CD4-positive, alpha-beta T cell treated with Interferon gamma for 1 hour (primary cell): ENCODE results near the gene BICDL2.
A peak's percentile ranks its signal among the peaks of the same experiment; 100 is the strongest.

Experiments
- DNase-seq: peaks from one replicate; pipeline ENCODE4 v3.0.0-alpha.2; 2020

BICDL2 gene

GRCh38 chr16:3045758-3046640, 9.3 kb upstream of the BICDL2 start, which contains the start of gene MMP25:
Gene MMP25 (plus strand): TSS chr16:3046561. CDS start chr16:3046918, 357 bp downstream.
- no peak for DNase-seq

GRCh38 chr16:3044708-3045107, 8.0 kb upstream of the BICDL2 start:
- DNase-seq, result no peak

DNA sequence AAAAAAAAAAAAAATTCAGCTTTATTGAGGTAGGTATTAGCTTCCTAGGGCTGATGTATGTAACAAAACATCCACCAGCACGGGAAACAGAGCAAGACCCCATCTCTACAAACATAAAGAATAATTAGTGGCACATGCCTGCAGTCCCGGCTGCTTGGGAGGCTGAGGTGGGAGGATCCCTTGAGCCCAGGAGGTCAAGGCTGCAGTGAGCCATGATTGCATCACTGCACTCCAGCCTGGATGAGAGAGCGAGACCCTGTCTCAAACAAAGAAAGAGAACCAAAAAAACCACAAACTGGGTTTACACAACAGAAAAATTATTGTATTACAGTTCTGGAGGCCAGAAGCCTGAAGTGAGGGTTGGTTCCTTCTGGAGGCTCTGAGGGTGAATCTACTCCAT, 5.6 kb upstream of the BICDL2 start:
- no peak for DNase-seq

DNA sequence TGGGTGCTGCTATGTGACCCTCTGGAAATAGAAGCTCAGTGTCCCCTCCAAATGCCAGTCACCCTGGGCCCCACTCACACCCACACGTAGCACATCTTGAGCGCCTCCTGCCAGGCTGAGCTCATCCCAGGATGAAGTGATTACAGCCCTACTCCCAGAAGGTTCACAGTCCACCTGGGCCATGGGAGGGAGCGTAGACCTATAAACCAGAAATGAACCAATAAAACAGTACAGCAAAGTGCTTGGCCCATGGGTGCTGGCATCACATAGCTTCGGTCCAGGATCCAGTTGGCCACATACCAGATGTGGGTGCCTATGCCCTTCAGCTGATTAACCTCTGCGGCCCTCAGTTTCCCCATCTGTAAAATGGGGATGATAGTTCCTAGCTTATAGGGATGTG, 2.2 kb upstream of the BICDL2 start:
- DNase-seq, result no peak

- no peak for DNase-seq
Observed at GRCh38 chr16:3038256-3038655, 1.5 kb upstream of the BICDL2 start.

- DNase-seq, result no peak
Observed at GRCh38 chr16:3035972-3036725, 595 bp downstream of the BICDL2 start.

- DNase-seq, result no peak
Observed at GRCh38 chr16:3035289-3035971, 1.3 kb downstream of the BICDL2 start.

DNA sequence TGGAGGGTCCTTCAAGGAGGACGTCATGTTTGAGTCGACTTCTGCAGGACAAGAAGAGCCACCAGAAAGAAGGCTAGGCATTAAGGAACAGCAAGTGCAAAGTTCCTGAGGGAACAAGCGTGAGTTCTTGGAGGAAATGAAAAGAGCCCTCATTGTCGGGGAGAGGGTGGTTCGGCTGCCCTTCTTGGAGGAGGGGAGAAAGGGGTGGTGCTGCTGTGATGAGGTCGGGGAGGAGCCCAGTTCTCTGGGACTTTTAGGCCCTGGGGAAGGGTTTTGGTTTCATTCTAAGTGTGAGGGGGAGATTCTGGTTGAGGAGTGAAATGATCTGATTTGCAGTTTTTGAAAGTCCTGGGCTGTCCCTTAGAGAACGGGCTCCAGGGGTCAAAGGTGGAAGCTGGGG, 4.1 kb downstream of the BICDL2 start:
- DNase-seq, result no peak

DNA sequence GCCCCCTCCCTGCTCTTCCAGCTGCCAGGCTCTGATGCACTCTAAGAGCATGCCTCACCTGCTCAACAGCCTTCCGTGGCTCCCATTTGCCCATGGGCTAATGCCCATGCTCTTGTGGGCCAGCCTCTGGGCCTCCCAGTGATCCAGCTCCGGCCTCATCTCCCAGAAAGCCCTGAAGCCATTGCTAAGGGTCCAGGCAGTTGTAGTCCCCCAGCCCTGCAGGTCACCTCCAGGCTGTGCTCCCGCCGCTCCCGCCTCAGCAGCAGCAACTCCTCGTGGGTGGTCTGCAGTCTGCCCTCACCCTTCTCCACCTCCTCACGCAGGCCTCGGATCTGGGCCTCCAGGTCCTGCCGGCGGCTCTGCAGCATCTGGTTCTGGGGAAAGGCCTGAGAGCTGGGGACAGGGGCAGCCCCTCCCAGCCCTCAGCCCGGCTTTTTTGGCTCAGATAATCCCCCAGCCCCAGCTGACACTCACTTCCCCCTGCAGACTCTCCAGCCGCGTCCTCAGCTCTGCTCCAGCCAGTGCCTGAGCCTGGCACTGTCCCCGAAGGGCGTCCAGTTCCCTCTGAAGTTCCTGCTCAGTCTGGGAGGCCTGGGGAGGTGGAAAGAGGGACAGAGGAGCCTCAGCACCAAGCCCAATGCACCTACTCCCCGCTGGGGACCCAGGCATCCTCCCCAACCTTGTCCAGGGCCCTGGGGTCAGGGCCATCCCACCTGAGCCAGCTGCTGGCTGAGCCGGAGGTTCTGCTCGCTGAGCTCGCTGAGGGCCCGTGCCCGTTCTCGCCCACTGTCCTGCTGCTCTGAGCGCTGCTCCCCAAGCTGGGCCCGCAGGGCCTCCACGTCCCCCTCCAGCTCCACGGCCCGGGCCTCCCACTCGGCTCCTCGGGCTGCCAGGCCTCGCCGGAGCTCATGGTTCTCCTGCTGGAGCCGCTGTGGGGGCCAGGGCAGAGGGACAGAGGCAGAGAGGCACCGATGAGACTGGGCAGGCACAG, 6.2 kb downstream of the BICDL2 start:
- no peak for DNase-seq

- no peak for DNase-seq
Observed at GRCh38 chr16:3029491-3030221, 7.1 kb downstream of the BICDL2 start.

DNA sequence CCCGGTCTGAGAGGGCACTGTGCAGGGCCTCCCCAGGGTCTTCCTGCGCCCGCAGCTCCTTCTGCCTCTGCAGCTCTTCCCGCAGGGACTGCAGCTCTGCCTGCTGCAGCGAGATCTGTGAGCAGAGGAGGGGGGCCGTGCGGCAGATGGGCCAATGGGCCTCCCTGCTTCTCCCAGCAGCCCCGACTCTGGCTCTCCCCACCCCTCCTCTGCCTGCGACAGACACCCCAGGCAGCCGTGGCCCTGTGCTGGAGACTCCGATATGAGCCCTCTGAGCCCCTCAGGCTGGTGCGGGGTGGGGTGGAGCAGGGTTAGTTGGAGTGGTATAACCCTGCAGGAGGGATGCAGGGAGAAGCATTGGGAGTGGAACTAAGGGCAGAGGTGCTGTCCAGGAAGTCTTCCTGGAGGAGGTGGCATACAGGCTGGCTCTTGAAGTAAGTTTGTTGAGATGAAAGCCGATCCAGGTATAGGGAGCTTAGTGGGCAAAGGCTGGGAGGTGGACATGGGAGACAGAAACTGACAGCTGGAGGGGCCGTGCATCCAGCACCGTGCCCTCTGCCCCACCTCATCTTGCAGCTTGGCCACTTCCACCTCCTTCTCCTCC, 7.9 kb downstream of the BICDL2 start:
- DNase-seq, result no peak

GRCh38 chr16:3027983-3028715, 8.6 kb downstream of the BICDL2 start:
- DNase-seq, result peak; percentile 84

- no peak for DNase-seq
Observed at GRCh38 chr16:3027489-3027795, 9.3 kb downstream of the BICDL2 start.

- no peak for DNase-seq
Observed at GRCh38 chr16:3026609-3027488, 9.9 kb downstream of the BICDL2 start.

DNA sequence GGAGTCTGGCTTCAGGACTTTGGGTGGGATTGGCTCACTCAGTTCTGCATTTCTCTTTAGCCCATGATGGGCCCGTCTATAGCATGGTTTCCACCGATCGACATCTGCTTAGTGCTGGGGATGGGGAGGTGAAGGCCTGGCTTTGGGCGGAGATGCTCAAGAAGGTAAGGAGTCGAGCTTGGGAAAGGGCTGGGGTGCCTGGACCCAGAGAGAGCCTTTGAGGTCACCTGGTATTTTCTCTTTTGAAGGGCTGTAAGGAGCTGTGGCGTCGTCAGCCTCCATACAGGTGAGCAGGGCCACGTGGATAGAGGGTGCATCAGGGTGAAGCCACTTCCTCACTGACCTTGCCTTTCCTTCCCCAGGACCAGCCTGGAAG, 10.8 kb downstream of the BICDL2 start:
- no peak for DNase-seq

DNA sequence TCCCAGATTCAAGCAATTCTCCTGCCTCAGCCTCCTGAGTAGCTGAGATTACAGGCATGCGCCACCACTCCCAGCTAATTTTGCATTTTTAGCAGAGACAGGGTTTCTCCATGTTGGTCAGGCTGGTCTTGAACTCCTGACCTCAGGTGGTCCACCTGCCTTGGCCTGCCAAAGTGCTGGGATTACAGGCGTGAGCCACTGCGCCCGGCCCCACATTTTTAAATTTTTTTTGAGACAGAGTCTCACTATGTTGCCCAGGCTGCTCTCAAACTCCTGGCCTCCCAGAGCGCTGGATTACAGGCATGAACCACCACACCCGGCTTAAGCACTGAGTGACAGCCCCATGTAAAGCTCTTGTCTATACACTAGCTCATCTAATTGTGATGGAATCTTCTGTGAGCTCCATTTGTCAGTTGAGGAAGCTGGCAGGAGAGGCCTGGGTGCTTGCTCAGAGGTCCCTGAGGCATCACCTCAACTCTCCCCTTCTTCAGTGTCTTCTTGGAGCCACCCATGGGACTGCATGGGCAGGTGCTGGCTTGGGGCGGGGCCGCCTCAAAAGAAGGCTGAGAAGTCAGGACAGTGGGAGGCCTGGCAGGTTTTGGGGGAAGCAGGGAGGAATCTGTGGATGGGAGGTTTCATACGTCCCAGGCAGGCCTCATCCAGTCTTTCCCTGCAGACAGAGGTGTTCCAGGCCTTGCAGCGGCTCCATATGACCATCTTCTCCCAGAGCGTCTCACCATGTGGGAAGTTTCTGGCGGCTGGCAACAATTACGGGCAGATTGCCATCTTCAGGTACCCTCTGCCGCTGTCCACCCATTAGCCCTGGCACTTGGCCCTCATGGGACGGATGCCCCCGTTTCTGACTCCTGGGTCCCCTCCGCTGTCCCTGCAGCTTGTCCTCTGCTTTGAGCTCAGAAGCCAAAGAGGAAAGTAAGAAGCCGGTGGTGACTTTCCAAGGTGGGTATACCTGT, 11.4 kb downstream of the BICDL2 start:
- DNase-seq, result no peak

GRCh38 chr16:3023669-3024478, 12.9 kb downstream of the BICDL2 start, which contains the start of the genes HCFC1R1 and THOC6:
Gene HCFC1R1 (minus strand): TSS chr16:3023942. CDS start chr16:3023941, 1 bp downstream.
Gene THOC6 (plus strand): TSS chr16:3024035. CDS start chr16:3024327, 292 bp downstream.
- DNase-seq, result peak; percentile 96
